ENCODE data around the gene KAZN.

The KAZN gene

GRCh38 chr1:14648896-14649855 is 50.7 kb downstream of the KAZN start:
- DNase-seq, result no peak

GRCh38 chr1:14649976-14650375 is 51.5 kb downstream of the KAZN start:
- no peak for DNase-seq

GRCh38 chr1:14650951-14651350 is 52.5 kb downstream of the KAZN start:
- no peak for DNase-seq

GRCh38 chr1:14652840-14653239 is 54.4 kb downstream of the KAZN start:
- no peak for DNase-seq

GRCh38 chr1:14653461-14653960 is 55.0 kb downstream of the KAZN start:
- no peak for DNase-seq

- DNase-seq, result no peak
Measured at GRCh38 chr1:14654554-14654953, 56.1 kb downstream of the KAZN start.

GRCh38 chr1:14655385-14655784 is 56.9 kb downstream of the KAZN start:
- no peak for DNase-seq

GRCh38 chr1:14656384-14656937 is 58.0 kb downstream of the KAZN start:
- no peak for DNase-seq

GRCh38 chr1:14658642-14659041 is 60.2 kb downstream of the KAZN start:
- no peak for DNase-seq

- DNase-seq, result no peak
Measured at GRCh38 chr1:14659913-14660312, 61.4 kb downstream of the KAZN start.

GRCh38 chr1:14660801-14661200 is 62.3 kb downstream of the KAZN start:
- DNase-seq, result no peak

GRCh38 chr1:14661222-14661621 is 62.7 kb downstream of the KAZN start:
- no peak for DNase-seq

- DNase-seq, result no peak
Measured at GRCh38 chr1:14662116-14662515, 63.6 kb downstream of the KAZN start.

GRCh38 chr1:14663773-14664172 is 65.3 kb downstream of the KAZN start:
- DNase-seq, result no peak

GRCh38 chr1:14666373-14666772 is 67.9 kb downstream of the KAZN start:
- DNase-seq, result no peak

- no peak for DNase-seq
Measured at GRCh38 chr1:14666962-14667650, 68.6 kb downstream of the KAZN start.

- no peak for DNase-seq
Measured at GRCh38 chr1:14667651-14667984, 69.1 kb downstream of the KAZN start.

GRCh38 chr1:14668538-14668937 is 70.1 kb downstream of the KAZN start:
- no peak for DNase-seq

GRCh38 chr1:14672005-14672404 is 73.5 kb downstream of the KAZN start:
- DNase-seq, result no peak

- DNase-seq, result no peak
Measured at GRCh38 chr1:14674030-14674429, 75.5 kb downstream of the KAZN start.

GRCh38 chr1:14676400-14676799 is 77.9 kb downstream of the KAZN start:
- DNase-seq, result no peak

- DNase-seq, result no peak
Measured at GRCh38 chr1:14677292-14677971, 78.9 kb downstream of the KAZN start.

GRCh38 chr1:14678011-14678638 is 79.6 kb downstream of the KAZN start:
- no peak for DNase-seq
